H7 (cell line): Measurements from ENCODE around the gene RSBN1. TPM values are rescaled to one million over a fixed set of nuclear protein-coding genes. Genes with fewer than 3 reads are reported as not detected.
A peak's percentile ranks its signal among the peaks of the same experiment; 100 is the strongest.

Experiments used
- DNase-seq: peaks from one replicate; pipeline ENCODE4 v3.0.0; 2012
- H3K27me3 ChIP-seq: 2 replicates; pipeline ENCODE4 v1.6.0; 2011; ENCODE audit warnings: mild to moderate bottlenecking, low read length; ENCODE audit not compliant: control insufficient read depth, insufficient read depth
- H3K36me3 ChIP-seq: replicated peaks from 2 replicates; pipeline ENCODE4 v1.5.1; 2011; ENCODE audit warnings: low read length; ENCODE audit not compliant: control insufficient read depth, insufficient read depth
- H3K4me3 ChIP-seq: 2 replicates; pipeline ENCODE4 v1.5.1; 2011; ENCODE audit warnings: low read depth, mild to moderate bottlenecking, control low read depth, low read length, moderate library complexity; ENCODE audit not compliant: insufficient read depth
- total RNA-seq: library from RNA; depleted of rRNA; stranded (reverse); fragments of >200 nt; shearing (Covaris generic); gene quantifications from 2 replicates; pipeline ENCODE4 v1.2.3, GENCODE V29; 2014

Gene RSBN1
- total RNA-seq, 1 experiment from 2014 or later: 14.6 TPM

GRCh38 chr1:113836534-113836933, 24.3 kb upstream of the RSBN1 start:
- Histone ChIP-seq H3K36me3 (no peaks in the 10 kb centered on the region), H3K27me3 (no peaks in the 10 kb centered on the region; the same call in 1 of the 2 replicates), H3K4me3 (no peak overlapping the region)
- no peak for DNase-seq

GRCh38 chr1:113835686-113836290, 23.5 kb upstream of the RSBN1 start:
- no peaks in the 10 kb centered on the region for H3K36me3 ChIP-seq
- no peaks in the 10 kb centered on the region; the same call in 1 of the 2 replicates for H3K27me3 ChIP-seq
- peak; percentile 26 for DNase-seq
- H3K4me3 ChIP-seq: no peak overlapping the region

- Histone ChIP-seq H3K27me3 (no peaks in the 10 kb centered on the region; the same call in 1 of the 2 replicates), H3K36me3 (no peaks in the 10 kb centered on the region), H3K4me3 (no peak overlapping the region)
- no peak for DNase-seq
Observed at GRCh38 chr1:113834716-113835115, 22.4 kb upstream of the RSBN1 start.

GRCh38 chr1:113830039-113830438, 17.8 kb upstream of the RSBN1 start:
- no peaks in the 10 kb centered on the region; the same call in 1 of the 2 replicates for H3K27me3 ChIP-seq
- H3K4me3 ChIP-seq: no peak overlapping the region
- H3K36me3 ChIP-seq: no peaks in the 10 kb centered on the region
- no peak for DNase-seq

- no peak for DNase-seq
- Histone ChIP-seq H3K36me3 (no peaks in the 10 kb centered on the region), H3K27me3 (no peaks in the 10 kb centered on the region), H3K4me3 (no peak overlapping the region)
Observed at GRCh38 chr1:113821916-113822315, 9.6 kb upstream of the RSBN1 start.

- H3K27me3 ChIP-seq: no peaks in the 10 kb centered on the region
- H3K36me3 ChIP-seq: no peaks in the 10 kb centered on the region
- H3K4me3 ChIP-seq: no peak overlapping the region
- DNase-seq: no peak
Observed at GRCh38 chr1:113818578-113818977, 6.3 kb upstream of the RSBN1 start.

- H3K27me3 ChIP-seq: no peaks in the 10 kb centered on the region
- no peak overlapping the region for H3K4me3 ChIP-seq
- no peak for DNase-seq
- no peaks in the 10 kb centered on the region for H3K36me3 ChIP-seq
Observed at GRCh38 chr1:113813218-113813617, 942 bp upstream of the RSBN1 start.

GRCh38 chr1:113812661-113813135, 422 bp upstream of the RSBN1 start:
- peak overlapping the region; percentile 44 for H3K4me3 ChIP-seq
- no peaks in the 10 kb centered on the region for H3K27me3 ChIP-seq
- H3K36me3 ChIP-seq: no peaks in the 10 kb centered on the region
- peak; percentile 59 for DNase-seq

GRCh38 chr1:113811156-113811887, 954 bp downstream of the RSBN1 start:
- Histone ChIP-seq H3K4me3 (peak overlapping the region; percentile 99), H3K36me3 (no peaks in the 10 kb centered on the region), H3K27me3 (no peaks in the 10 kb centered on the region)
- DNase-seq: peak; percentile 56

GRCh38 chr1:113809670-113810602, 2.3 kb downstream of the RSBN1 start:
- Histone ChIP-seq H3K36me3 (no peaks in the 10 kb centered on the region), H3K4me3 (no peak overlapping the region; the same call in 1 of the 2 replicates), H3K27me3 (no peaks in the 10 kb centered on the region)
- DNase-seq: no peak

- Histone ChIP-seq H3K4me3 (no peak overlapping the region), H3K36me3 (no peaks in the 10 kb centered on the region), H3K27me3 (no peaks in the 10 kb centered on the region)
- no peak for DNase-seq
Observed at GRCh38 chr1:113808450-113809195, 3.7 kb downstream of the RSBN1 start.

- no peak for DNase-seq
- no peak overlapping the region for H3K4me3 ChIP-seq
- H3K27me3 ChIP-seq: no peaks in the 10 kb centered on the region
- no peaks in the 10 kb centered on the region for H3K36me3 ChIP-seq
Observed at GRCh38 chr1:113805639-113806038, 6.6 kb downstream of the RSBN1 start.

GRCh38 chr1:113805256-113805531, 7.1 kb downstream of the RSBN1 start:
- Histone ChIP-seq H3K27me3 (no peaks in the 10 kb centered on the region), H3K4me3 (no peak overlapping the region), H3K36me3 (no peaks in the 10 kb centered on the region)
- DNase-seq: no peak
